Bone marrow (tissue), 2 donors: Measurements from ENCODE around the gene GRM4.

Experiments
- DNase-seq, 2 donors: peaks; one replicate each; lab custom pipeline; 2025; lab: John Stamatoyannopoulos, UW

Gene GRM4

GRCh38 chr6:34084591-34085290 lies 61.1 kb downstream of the GRM4 start:
- DNase-seq, result no peak

- no peak for DNase-seq
Measured at GRCh38 chr6:34082864-34083626, 62.8 kb downstream of the GRM4 start.

GRCh38 chr6:34082348-34082747 lies 63.5 kb downstream of the GRM4 start:
- no peak for DNase-seq

GRCh38 chr6:34080357-34080756 lies 65.5 kb downstream of the GRM4 start:
- DNase-seq, result no peak

- no peak for DNase-seq
Measured at GRCh38 chr6:34079899-34080298, 66.0 kb downstream of the GRM4 start.

- no peak for DNase-seq
Measured at GRCh38 chr6:34075906-34076305, 70.0 kb downstream of the GRM4 start.

GRCh38 chr6:34074064-34074742 lies 71.7 kb downstream of the GRM4 start:
- no peak for DNase-seq

GRCh38 chr6:34073540-34073939 lies 72.3 kb downstream of the GRM4 start:
- no peak for DNase-seq

- no peak for DNase-seq
Measured at GRCh38 chr6:34072727-34073126, 73.2 kb downstream of the GRM4 start.

GRCh38 chr6:34071884-34072379 lies 74.0 kb downstream of the GRM4 start:
- no peak for DNase-seq

- DNase-seq, result no peak
Measured at GRCh38 chr6:34071136-34071883, 74.6 kb downstream of the GRM4 start.

- DNase-seq, result no peak
Measured at GRCh38 chr6:34070315-34071135, 75.4 kb downstream of the GRM4 start.

GRCh38 chr6:34068462-34069044 lies 77.3 kb downstream of the GRM4 start:
- no peak for DNase-seq

GRCh38 chr6:34067814-34068213 lies 78.1 kb downstream of the GRM4 start:
- no peak for DNase-seq

- no peak for DNase-seq
Measured at GRCh38 chr6:34066772-34067770, 78.8 kb downstream of the GRM4 start.

- DNase-seq, result no peak
Measured at GRCh38 chr6:34066218-34066571, 79.7 kb downstream of the GRM4 start.

GRCh38 chr6:34065466-34066217 lies 80.2 kb downstream of the GRM4 start:
- no peak for DNase-seq

GRCh38 chr6:34064675-34065074 lies 81.2 kb downstream of the GRM4 start:
- DNase-seq, result no peak

GRCh38 chr6:34063651-34064050 lies 82.2 kb downstream of the GRM4 start:
- no peak for DNase-seq
